ENCODE measurements around the gene NAGLU.

GRCh38 chr17:42507671-42508070, 28.4 kb upstream of the NAGLU start:
- TF ChIP-seq RCOR1 (conservative IDR thresholded peaks at IDR 0.05; ENCODE audit: low read depth, low read length), result no peak
- TF ChIP-seq, protein P1, sequence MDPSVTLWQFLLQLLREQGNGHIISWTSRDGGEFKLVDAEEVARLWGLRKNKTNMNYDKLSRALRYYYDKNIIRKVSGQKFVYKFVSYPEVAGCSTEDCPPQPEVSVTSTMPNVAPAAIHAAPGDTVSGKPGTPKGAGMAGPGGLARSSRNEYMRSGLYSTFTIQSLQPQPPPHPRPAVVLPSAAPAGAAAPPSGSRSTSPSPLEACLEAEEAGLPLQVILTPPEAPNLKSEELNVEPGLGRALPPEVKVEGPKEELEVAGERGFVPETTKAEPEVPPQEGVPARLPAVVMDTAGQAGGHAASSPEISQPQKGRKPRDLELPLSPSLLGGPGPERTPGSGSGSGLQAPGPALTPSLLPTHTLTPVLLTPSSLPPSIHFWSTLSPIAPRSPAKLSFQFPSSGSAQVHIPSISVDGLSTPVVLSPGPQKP (IDR thresholded peaks at IDR 0.05; ENCODE audit: low read depth, low read length), result no peak
- TF ChIP-seq EZH2 (IDR thresholded peaks at IDR 0.05; ENCODE audit: borderline replicate concordance, control insufficient read depth, low read depth, low read length), result no peak
- TF ChIP-seq POLR2A (IDR thresholded peaks at IDR 0.05; ENCODE audit: low read depth, low read length), result no peak
- no peak for TF ChIP-seq MEF2A (IDR thresholded peaks at IDR 0.05; ENCODE audit: insufficient read depth, low read depth, low read length)
- TF ChIP-seq ZBTB40 (IDR thresholded peaks at IDR 0.05; ENCODE audit: borderline replicate concordance), result no peak
- TF ChIP-seq CEBPB (IDR thresholded peaks at IDR 0.05; ENCODE audit: borderline replicate concordance in 1 of 2, low read depth in 2 of 2, low read length in 2 of 2), result no peak
- TF ChIP-seq HDGF (IDR thresholded peaks at IDR 0.05), result no peak

All from GM12878 (cell line).